H1 (cell line): Measurements from ENCODE around the gene GDF2.

ENCODE experiments used
- ATF3 ChIP-seq: IDR thresholded peaks from 2 replicates; pipeline ENCODE4 v1.6.1; 2011; ENCODE audit warnings: low read depth, mild to moderate bottlenecking, low read length; ENCODE audit not compliant: insufficient read depth
- EZH2 ChIP-seq: fragments of 200-600 bp; sonication (generic); IDR thresholded peaks from 2 replicates; pipeline ENCODE4 v1.7.1; 2012; ENCODE audit warnings: low read depth, mild to moderate bottlenecking, moderate library complexity, low read length, inconsistent platforms; ENCODE audit not compliant: severe bottlenecking
- POLR2A ChIP-seq, 2 experiments: IDR thresholded peaks; 1 replicate in 1 of 2; 2 replicates in 1 of 2; pipeline ENCODE4 v1.6.1; 2011; ENCODE audit warnings: low read depth in 2 of 2, low read length in 2 of 2, mild to moderate bottlenecking in 2 of 2; ENCODE audit errors: control extremely low read depth in 1 of 2
- SIN3A ChIP-seq, 2 experiments: IDR thresholded peaks in 1 of 2; conservative IDR thresholded peaks in 1 of 2; 2 replicates each; pipeline ENCODE4 v1.6.1; 2011 to 2012; ENCODE audit warnings: low read length in 2 of 2, improper control_type of control experiment in 1 of 2, low read depth in 1 of 2, mild to moderate bottlenecking in 1 of 2
- ZNF274 ChIP-seq: IDR thresholded peaks from 2 replicates; pipeline ENCODE4 v1.7.0; 2012; ENCODE audit warnings: low read length, borderline replicate concordance; ENCODE audit errors: extremely low read depth

DNA sequence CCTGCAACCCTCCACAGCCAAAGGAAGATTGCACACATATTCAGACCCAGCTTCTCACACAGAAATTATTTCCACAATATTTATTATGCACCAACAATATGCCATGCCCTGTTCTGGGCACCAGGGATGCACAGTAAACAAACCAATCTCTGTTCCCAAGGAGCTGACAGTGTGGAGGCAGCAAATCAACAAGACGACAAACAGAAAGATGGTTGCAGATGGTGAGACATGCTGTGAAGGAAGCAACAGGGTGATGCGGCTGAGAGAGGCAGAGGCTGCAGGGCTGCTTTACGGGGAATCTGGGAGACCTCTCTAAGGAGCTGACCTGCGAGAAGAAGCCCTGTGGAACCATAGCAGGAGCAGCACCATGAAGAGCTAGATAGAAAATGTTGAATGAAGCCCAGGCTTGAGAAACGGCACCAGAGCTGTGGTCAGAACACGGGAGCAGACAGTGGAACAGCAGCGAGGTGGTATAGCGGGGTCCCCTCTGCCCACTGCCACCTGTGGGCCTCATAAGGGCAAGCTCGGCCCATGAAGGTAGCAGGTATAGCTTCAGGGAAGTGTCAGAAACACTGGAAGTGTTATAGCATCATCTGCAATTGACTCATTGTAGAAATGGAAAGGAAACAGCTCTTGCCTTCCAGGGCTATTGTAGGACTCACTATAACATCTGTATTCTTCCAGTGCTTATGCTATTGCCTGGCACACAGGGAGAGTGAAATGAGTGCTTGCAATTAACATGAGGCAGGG is 43.4 kb downstream of the GDF2 start:
- TF ChIP-seq EZH2: no peak
- no peak for TF ChIP-seq POLR2A (IDR thresholded peaks at IDR 0.05; ENCODE audit: control extremely low read depth in 1 of 2, low read depth in 2 of 2, low read length in 2 of 2)
- no peak for TF ChIP-seq ATF3
- TF ChIP-seq SIN3A (conservative IDR thresholded peaks at IDR 0.05 in 1 of 2, IDR thresholded peaks at IDR 0.05 in 1 of 2; ENCODE audit: low read depth in 1 of 2, low read length in 2 of 2): no peak
- no peak for TF ChIP-seq ZNF274
